ENCODE results near the gene SMARCD2.

GRCh38 chr17:63880706-63881105, 38.2 kb upstream of the SMARCD2 start:
- no peak for TF ChIP-seq CTCF (IDR thresholded peaks at IDR 0.05; ENCODE audit: insufficient read depth, low read length)
- no peak for TF ChIP-seq POLR2AphosphoS5 (IDR thresholded peaks at IDR 0.05; ENCODE audit: low read depth)
- TF ChIP-seq REST (IDR thresholded peaks at IDR 0.05; ENCODE audit: insufficient replicate concordance, low read depth), result no peak
- TF ChIP-seq GABPA (IDR thresholded peaks at IDR 0.05; ENCODE audit: low read depth), result no peak
